Hepatocyte (in vitro differentiated cells): Measurements from ENCODE around the gene DDIAS. TPM values are rescaled to one million over a fixed set of nuclear protein-coding genes. Genes with fewer than 3 reads are reported as not detected.
A peak's percentile ranks its signal among the peaks of the same experiment; 100 is the strongest.

Experiments used
- DNase-seq: peaks from one replicate; pipeline ENCODE4 v3.0.0-alpha.2; 2016; ENCODE audit warnings: low spot score
- H2AFZ ChIP-seq: fragments of 200-600 bp; sonication (generic); 2 replicates; pipeline ENCODE4 v1.6.0; 2016; ENCODE audit warnings: antibody characterized with exemption, mild to moderate bottlenecking
- H3K27ac ChIP-seq: fragments of 200-600 bp; sonication (generic); 2 replicates; pipeline ENCODE4 v1.5.1; 2016; ENCODE audit warnings: mild to moderate bottlenecking
- H3K27me3 ChIP-seq: fragments of 200-600 bp; sonication (generic); 2 replicates; pipeline ENCODE4 v1.6.1; 2016
- H3K36me3 ChIP-seq: fragments of 200-600 bp; sonication (generic); replicated peaks from 2 replicates; pipeline ENCODE4 v1.5.1; 2016; ENCODE audit warnings: low read depth; ENCODE audit not compliant: insufficient read depth
- H3K4me1 ChIP-seq: fragments of 200-600 bp; sonication (generic); 2 replicates; pipeline ENCODE4 v1.5.1; 2016; ENCODE audit warnings: mild to moderate bottlenecking, moderate library complexity; ENCODE audit not compliant: insufficient read depth
- H3K4me2 ChIP-seq: fragments of 200-600 bp; sonication (generic); 2 replicates; pipeline ENCODE4 v1.6.0; 2016
- H3K4me3 ChIP-seq: fragments of 200-600 bp; sonication (generic); 2 replicates; pipeline ENCODE4 v1.5.1; 2016; ENCODE audit warnings: mild to moderate bottlenecking
- H3K79me2 ChIP-seq: fragments of 200-600 bp; sonication (generic); 2 replicates; pipeline ENCODE4 v1.6.0; 2017; ENCODE audit warnings: mild to moderate bottlenecking
- H3K9me2 ChIP-seq: fragments of 200-600 bp; sonication (generic); replicated peaks from 2 replicates; pipeline ENCODE4 v1.6.0; 2017; ENCODE audit warnings: mild to moderate bottlenecking; ENCODE audit not compliant: insufficient read depth
- H3K9me3 ChIP-seq: fragments of 200-600 bp; sonication (generic); 2 replicates; pipeline ENCODE4 v1.5.1; 2016; ENCODE audit warnings: low read depth, mild to moderate bottlenecking
- H4K20me1 ChIP-seq: fragments of 200-600 bp; sonication (generic); 2 replicates; pipeline ENCODE4 v1.6.0; 2016; ENCODE audit warnings: mild to moderate bottlenecking; ENCODE audit not compliant: insufficient read depth, poor library complexity, severe bottlenecking
- CTCF ChIP-seq: fragments of 200-600 bp; sonication (generic); IDR thresholded peaks from 2 replicates; pipeline ENCODE4 v1.5.1; 2016; ENCODE audit warnings: antibody characterized with exemption, mild to moderate bottlenecking; ENCODE audit not compliant: poor library complexity
- EZH2 ChIP-seq: fragments of 200-600 bp; sonication (generic); IDR thresholded peaks from 2 replicates; pipeline ENCODE4 v1.6.1; 2016; ENCODE audit warnings: antibody characterized with exemption, mild to moderate bottlenecking, borderline replicate concordance
- EZH2phosphoT487 ChIP-seq: fragments of 200-600 bp; sonication (generic); IDR thresholded peaks from one replicate; pipeline ENCODE4 v1.6.1; 2018; ENCODE audit warnings: antibody characterized with exemption, mild to moderate bottlenecking, low read depth, moderate library complexity; ENCODE audit not compliant: unreplicated experiment, severe bottlenecking
- WGBS: methylation state at CpG from one replicate; pipeline ENCODE4 v1.1.6; 2016; ENCODE audit warnings: low lambda C conversion rate; ENCODE audit errors: missing lambda C conversion rate; 5-methylcytosine and 5-hydroxymethylcytosine counted together
- polyA plus RNA-seq: library from polyadenylated mRNA; unstranded; fragments of >200 nt; fragmentation: Nextera tagmentation; extraction: Ambion mirVana; gene quantifications from 2 replicates; pipeline ENCODE4 v1.2.1, GENCODE V29; 2016
- total RNA-seq: library from RNA; depleted of rRNA; stranded (reverse); fragments of >200 nt; gene quantifications from 2 replicates; pipeline ENCODE4 v1.2.3, GENCODE V29; 2014

The DDIAS gene
- total and polyA plus RNA-seq, 2 experiments from 2014 or later: 0.92 to 2.6 TPM

- H3K36me3 ChIP-seq: no peaks in the 10 kb centered on the region
- H3K4me3 ChIP-seq: no peak overlapping the region
- H3K79me2 ChIP-seq: no peaks in the 10 kb centered on the region
- no peaks in the 10 kb centered on the region for H3K9me3 ChIP-seq
- WGBS: 94% methylated on average over 2 of the region's 2 CpGs
- no peaks in the 10 kb centered on the region for H3K9me2 ChIP-seq
- DNase-seq: no peak
- TF ChIP-seq EZH2phosphoT487 (no peak), EZH2 (no peak), CTCF (no peak)
- H3K4me1 ChIP-seq: no peaks in the 10 kb centered on the region
- H2AFZ ChIP-seq: no peak overlapping the region
- no peaks in the 10 kb centered on the region for H4K20me1 ChIP-seq
- no peak overlapping the region for H3K27ac ChIP-seq
- H3K4me2 ChIP-seq: no peak overlapping the region
- H3K27me3 ChIP-seq: no peaks in the 10 kb centered on the region
These were observed 41.8 kb upstream of the DDIAS start for GRCh38 chr11:82859750-82860149.

- no peaks in the 10 kb centered on the region for H3K9me3 ChIP-seq
- H3K4me2 ChIP-seq: no peak overlapping the region
- no peak overlapping the region for H2AFZ ChIP-seq
- no peak overlapping the region for H3K4me3 ChIP-seq
- H3K9me2 ChIP-seq: no peaks in the 10 kb centered on the region
- no peak overlapping the region for H3K27ac ChIP-seq
- no peaks in the 10 kb centered on the region for H3K27me3 ChIP-seq
- no peak for TF ChIP-seq CTCF
- no peak for TF ChIP-seq EZH2phosphoT487
- no peak for TF ChIP-seq EZH2
- no peaks in the 10 kb centered on the region for H4K20me1 ChIP-seq
- WGBS: 71% methylated on average over 2 of the region's 2 CpGs
- H3K4me1 ChIP-seq: no peaks in the 10 kb centered on the region
- no peak for DNase-seq
- no peaks in the 10 kb centered on the region for H3K36me3 ChIP-seq
- H3K79me2 ChIP-seq: peaks cover 3% of the 10 kb centered on the region
These were observed 39.2 kb upstream of the DDIAS start for GRCh38 chr11:82862379-82862778.

- no peak overlapping the region for H3K27ac ChIP-seq
- peaks cover 1% of the 10 kb centered on the region for H3K4me1 ChIP-seq
- H3K9me2 ChIP-seq: no peaks in the 10 kb centered on the region
- no peaks in the 10 kb centered on the region for H4K20me1 ChIP-seq
- H3K27me3 ChIP-seq: no peaks in the 10 kb centered on the region
- H3K4me2 ChIP-seq: no peak overlapping the region
- peaks cover 3% of the 10 kb centered on the region for H3K79me2 ChIP-seq
- TF ChIP-seq EZH2phosphoT487 (no peak), EZH2 (no peak), CTCF (no peak)
- no peak overlapping the region for H3K4me3 ChIP-seq
- H3K9me3 ChIP-seq: no peaks in the 10 kb centered on the region
- H3K36me3 ChIP-seq: no peaks in the 10 kb centered on the region
- no peak overlapping the region for H2AFZ ChIP-seq
- WGBS: 98% methylated on average over 2 of the region's 2 CpGs
- DNase-seq: no peak
These were observed 38.3 kb upstream of the DDIAS start for GRCh38 chr11:82863209-82863608.

GRCh38 chr11:82864268-82864667 is 37.3 kb upstream of the DDIAS start:
- TF ChIP-seq EZH2phosphoT487: no peak
- TF ChIP-seq CTCF: peak; percentile 60
- WGBS: 31% methylated on average over 5 of the region's 5 CpGs
- H3K9me2 ChIP-seq: no peaks in the 10 kb centered on the region
- no peak overlapping the region for H3K4me2 ChIP-seq
- H3K4me3 ChIP-seq: no peak overlapping the region
- no peaks in the 10 kb centered on the region for H3K36me3 ChIP-seq
- DNase-seq: peak; percentile 69
- H3K27me3 ChIP-seq: no peaks in the 10 kb centered on the region
- H3K4me1 ChIP-seq: peaks cover 2% of the 10 kb centered on the region
- H2AFZ ChIP-seq: no peak overlapping the region
- H3K27ac ChIP-seq: no peak overlapping the region
- peaks cover 3% of the 10 kb centered on the region for H3K79me2 ChIP-seq
- no peaks in the 10 kb centered on the region for H4K20me1 ChIP-seq
- no peaks in the 10 kb centered on the region for H3K9me3 ChIP-seq
